Subcutaneous adipose tissue (tissue), 4 donors: ENCODE results near the gene ARMH1. TPM values are rescaled to one million over a fixed set of nuclear protein-coding genes. Genes with fewer than 3 reads are reported as not detected.

Experiments
- CTCF ChIP-seq: fragments of 450-650 bp; IDR thresholded peaks from one replicate; pipeline ENCODE4 v1.5.1; 2016; ENCODE audit warnings: low read depth, mild to moderate bottlenecking, control low read depth, antibody characterized with exemption, moderate library complexity
- total RNA-seq, 4 donors: library from RNA; depleted of rRNA; stranded (reverse); fragments of >200 nt; gene quantifications; one replicate each; pipeline ENCODE4 v1.1.0, GENCODE V29; 2016

The ARMH1 gene
- total RNA-seq, 4 donors from 2014 or later = 2.4 to 18.9 TPM; not detected in 2

GRCh38 chr1:44672961-44673674 lies 1.4 kb upstream of the ARMH1 start:
- TF ChIP-seq CTCF = no peak

DNA sequence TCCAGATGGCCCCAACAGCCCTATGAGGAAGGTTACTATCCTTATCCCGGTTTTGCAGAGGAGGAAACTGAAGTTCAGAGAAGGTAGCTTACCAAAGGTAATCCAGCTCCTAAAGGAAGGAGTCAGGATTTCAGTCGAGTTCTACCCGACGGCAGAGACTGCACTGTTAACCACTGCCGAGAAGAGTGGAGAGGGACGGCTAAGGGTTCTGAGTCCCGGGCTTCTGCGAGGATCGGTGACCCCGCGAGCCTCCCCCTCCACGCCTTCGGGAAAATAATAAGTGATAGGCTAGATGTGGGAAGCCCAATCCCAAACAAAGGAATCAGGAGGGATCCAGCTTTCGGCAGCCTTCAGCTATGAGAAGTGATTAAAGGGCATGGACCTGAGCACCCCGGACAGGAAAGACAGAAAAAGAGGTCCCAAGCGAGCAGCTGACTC lies 820 bp upstream of the ARMH1 start:
- no peak for TF ChIP-seq CTCF

- no peak for TF ChIP-seq CTCF
Measured at GRCh38 chr1:44675186-44675585, 672 bp downstream of the ARMH1 start.

DNA sequence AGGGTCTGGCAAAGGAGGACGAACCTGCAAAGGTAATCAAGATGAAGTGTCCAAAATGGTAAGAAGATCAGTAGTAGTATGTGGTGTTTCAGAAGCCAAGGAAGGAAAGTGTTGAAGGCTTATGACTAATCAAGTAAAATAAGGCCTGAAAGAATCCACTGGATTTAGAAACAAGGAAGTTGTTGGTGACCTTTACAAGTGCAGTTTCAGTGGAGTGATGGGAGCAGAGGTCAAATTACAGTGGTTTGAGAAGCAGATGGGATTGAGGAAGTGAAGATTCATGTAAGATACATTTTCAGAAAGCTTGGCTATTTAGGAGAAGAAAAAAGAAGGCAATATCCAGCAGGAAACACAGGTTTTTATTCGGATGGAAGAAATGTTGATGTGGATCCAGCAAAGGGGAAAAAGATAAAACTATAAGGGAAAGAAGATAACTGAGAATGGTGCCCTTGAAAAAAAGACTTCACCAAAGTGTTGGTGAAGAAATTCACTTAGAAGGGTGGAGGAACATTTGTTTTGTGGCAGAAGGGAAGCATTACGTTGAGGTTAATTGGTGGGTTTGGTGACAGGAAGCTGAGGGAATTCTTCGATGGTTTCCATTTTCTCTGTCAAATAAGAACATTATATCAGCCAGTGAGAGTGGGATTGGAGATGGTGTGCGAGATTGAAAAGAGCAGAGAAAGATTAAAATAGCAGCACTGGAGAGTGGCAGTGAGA lies 2.1 kb downstream of the ARMH1 start:
- TF ChIP-seq CTCF = no peak

DNA sequence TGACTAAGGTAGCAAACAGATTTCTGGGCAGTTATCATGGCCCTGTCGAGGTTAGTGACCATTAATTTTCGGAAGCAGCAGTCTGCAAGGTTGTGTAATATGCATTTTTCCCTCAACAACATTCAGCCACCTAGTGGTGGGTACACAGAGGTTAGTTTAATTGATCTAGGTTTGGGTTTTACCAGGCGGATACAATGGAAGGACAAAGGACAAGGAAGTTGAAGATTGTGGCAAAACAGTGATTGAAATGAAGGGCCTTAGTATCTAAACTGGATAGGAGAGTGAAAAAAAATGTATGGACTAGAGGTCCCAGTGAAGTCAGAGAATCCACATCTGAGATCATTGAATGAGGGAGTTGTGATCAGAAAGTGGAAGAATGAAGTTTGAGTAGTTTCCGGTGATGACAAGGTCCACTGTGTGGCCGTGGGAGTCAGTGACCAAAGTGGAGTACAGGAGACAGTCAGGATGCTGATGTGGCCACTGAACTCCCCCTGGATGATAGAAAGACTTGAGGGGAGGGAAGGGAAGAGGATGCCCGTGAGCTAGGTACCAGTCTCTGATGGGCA lies 2.8 kb downstream of the ARMH1 start:
- no peak for TF ChIP-seq CTCF

GRCh38 chr1:44678120-44678519 lies 3.6 kb downstream of the ARMH1 start:
- TF ChIP-seq CTCF = no peak

- TF ChIP-seq CTCF = no peak
Measured at GRCh38 chr1:44678626-44679025, 4.1 kb downstream of the ARMH1 start.
